ENCODE data around the gene FAM219A.

DNA sequence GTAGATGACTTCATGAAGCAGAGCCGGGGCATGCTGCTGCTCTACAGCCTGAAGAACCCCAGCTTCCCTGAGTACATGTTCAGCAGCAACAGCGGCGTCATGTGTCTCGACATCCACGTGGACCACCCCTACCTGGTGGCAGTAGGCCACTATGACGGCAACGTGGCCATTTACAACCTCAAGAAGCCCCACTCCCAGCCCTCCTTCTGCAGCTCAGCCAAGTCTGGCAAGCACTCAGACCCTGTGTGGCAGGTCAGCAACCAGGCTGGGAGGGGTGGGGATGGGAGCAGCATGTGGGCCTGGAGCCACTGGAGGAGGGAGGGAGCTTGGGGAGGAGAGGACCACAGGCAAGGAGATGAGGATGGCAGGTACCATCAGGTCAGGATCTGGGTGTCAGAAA is 48.3 kb upstream of the FAM219A start:
- TF ChIP-seq, protein P1, sequence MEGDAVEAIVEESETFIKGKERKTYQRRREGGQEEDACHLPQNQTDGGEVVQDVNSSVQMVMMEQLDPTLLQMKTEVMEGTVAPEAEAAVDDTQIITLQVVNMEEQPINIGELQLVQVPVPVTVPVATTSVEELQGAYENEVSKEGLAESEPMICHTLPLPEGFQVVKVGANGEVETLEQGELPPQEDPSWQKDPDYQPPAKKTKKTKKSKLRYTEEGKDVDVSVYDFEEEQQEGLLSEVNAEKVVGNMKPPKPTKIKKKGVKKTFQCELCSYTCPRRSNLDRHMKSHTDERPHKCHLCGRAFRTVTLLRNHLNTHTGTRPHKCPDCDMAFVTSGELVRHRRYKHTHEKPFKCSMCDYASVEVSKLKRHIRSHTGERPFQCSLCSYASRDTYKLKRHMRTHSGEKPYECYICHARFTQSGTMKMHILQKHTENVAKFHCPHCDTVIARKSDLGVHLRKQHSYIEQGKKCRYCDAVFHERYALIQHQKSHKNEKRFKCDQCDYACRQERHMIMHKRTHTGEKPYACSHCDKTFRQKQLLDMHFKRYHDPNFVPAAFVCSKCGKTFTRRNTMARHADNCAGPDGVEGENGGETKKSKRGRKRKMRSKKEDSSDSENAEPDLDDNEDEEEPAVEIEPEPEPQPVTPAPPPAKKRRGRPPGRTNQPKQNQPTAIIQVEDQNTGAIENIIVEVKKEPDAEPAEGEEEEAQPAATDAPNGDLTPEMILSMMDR (IDR thresholded peaks at IDR 0.05), result no peak
- TF ChIP-seq, protein P2, sequence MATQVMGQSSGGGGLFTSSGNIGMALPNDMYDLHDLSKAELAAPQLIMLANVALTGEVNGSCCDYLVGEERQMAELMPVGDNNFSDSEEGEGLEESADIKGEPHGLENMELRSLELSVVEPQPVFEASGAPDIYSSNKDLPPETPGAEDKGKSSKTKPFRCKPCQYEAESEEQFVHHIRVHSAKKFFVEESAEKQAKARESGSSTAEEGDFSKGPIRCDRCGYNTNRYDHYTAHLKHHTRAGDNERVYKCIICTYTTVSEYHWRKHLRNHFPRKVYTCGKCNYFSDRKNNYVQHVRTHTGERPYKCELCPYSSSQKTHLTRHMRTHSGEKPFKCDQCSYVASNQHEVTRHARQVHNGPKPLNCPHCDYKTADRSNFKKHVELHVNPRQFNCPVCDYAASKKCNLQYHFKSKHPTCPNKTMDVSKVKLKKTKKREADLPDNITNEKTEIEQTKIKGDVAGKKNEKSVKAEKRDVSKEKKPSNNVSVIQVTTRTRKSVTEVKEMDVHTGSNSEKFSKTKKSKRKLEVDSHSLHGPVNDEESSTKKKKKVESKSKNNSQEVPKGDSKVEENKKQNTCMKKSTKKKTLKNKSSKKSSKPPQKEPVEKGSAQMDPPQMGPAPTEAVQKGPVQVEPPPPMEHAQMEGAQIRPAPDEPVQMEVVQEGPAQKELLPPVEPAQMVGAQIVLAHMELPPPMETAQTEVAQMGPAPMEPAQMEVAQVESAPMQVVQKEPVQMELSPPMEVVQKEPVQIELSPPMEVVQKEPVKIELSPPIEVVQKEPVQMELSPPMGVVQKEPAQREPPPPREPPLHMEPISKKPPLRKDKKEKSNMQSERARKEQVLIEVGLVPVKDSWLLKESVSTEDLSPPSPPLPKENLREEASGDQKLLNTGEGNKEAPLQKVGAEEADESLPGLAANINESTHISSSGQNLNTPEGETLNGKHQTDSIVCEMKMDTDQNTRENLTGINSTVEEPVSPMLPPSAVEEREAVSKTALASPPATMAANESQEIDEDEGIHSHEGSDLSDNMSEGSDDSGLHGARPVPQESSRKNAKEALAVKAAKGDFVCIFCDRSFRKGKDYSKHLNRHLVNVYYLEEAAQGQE (IDR thresholded peaks at IDR 0.05; ENCODE audit: insufficient read depth in 1 of 2, low read depth in 2 of 2, low read length in 1 of 2), result no peak
